Stimulated activated effector memory CD8-positive, alpha-beta T cell treated with anti-CD3 and anti-CD28 coated beads, Interleukin-12 subunit alpha, Interleukin-12 subunit beta, amount 100 ng/mL, for 72 hours (primary cell): ENCODE data around the gene FNDC8.

Source experiments
- ATAC-seq: fragments of 150-1000 bp; cut with Tn5 transposase; 2 replicates; pipeline ENCODE4 v1.10.0; 2021
- DNase-seq, 2 donors: peaks; one replicate each; pipeline ENCODE4 v3.0.0; 2021 to 2022; ENCODE audit warnings: low spot score in 2 of 2
- H3K27ac Mint-ChIP-seq: one replicate; pipeline ENCODE4 v1.8.0; 2022; ENCODE audit warnings: mild to moderate bottlenecking, mixed read lengths
- H3K36me3 Mint-ChIP-seq: one replicate; pipeline ENCODE4 v1.8.0; 2022; ENCODE audit warnings: mild to moderate bottlenecking, mixed read lengths
- H3K4me1 Mint-ChIP-seq: one replicate; pipeline ENCODE4 v1.8.0; 2022; ENCODE audit warnings: mixed read lengths
- H3K4me3 Mint-ChIP-seq: one replicate; pipeline ENCODE4 v1.8.0; 2022; ENCODE audit warnings: mild to moderate bottlenecking, mixed read lengths
- H3K9me3 Mint-ChIP-seq: one replicate; pipeline ENCODE4 v1.8.0; 2022; ENCODE audit warnings: mixed read lengths

Gene FNDC8

GRCh38 chr17:35121315-35121714 is at the start of gene FNDC8:
TSS of gene FNDC8 (plus strand) at chr17:35121615. CDS start at chr17:35121694, 79 bp downstream.
- Mint-ChIP-seq H3K4me3 (no peak within 1 kb of the TSS), H3K9me3 (no peaks in the 10 kb centered on the region), H3K27ac (peak within 1 kb of the TSS; percentile 69), H3K36me3 (peaks cover 9% of the 10 kb centered on the region), H3K4me1 (peaks cover 32% of the 10 kb centered on the region)
- no peak for ATAC-seq
- no peak for DNase-seq

- Mint-ChIP-seq H3K4me1 (peaks cover 58% of the 10 kb centered on the region), H3K36me3 (peaks cover 18% of the 10 kb centered on the region), H3K4me3 (peak overlapping the region; percentile 14), H3K27ac (peak overlapping the region; percentile 43), H3K9me3 (no peaks in the 10 kb centered on the region)
- peak; percentile 86 for ATAC-seq
- DNase-seq: no peak
Measured at GRCh38 chr17:35073183-35073790, 48.1 kb upstream of the FNDC8 start.

GRCh38 chr17:35073991-35074627 is 47.3 kb upstream of the FNDC8 start:
- DNase-seq (no peak), ATAC-seq (peak; percentile 64)
- peak overlapping the region; percentile 43 for H3K27ac Mint-ChIP-seq
- peak overlapping the region; percentile 14 for H3K4me3 Mint-ChIP-seq
- no peaks in the 10 kb centered on the region for H3K9me3 Mint-ChIP-seq
- H3K4me1 Mint-ChIP-seq: peaks cover 50% of the 10 kb centered on the region
- H3K36me3 Mint-ChIP-seq: peaks cover 18% of the 10 kb centered on the region

GRCh38 chr17:35074711-35075707 is 46.4 kb upstream of the FNDC8 start:
- Mint-ChIP-seq H3K27ac (no peak overlapping the region), H3K9me3 (no peaks in the 10 kb centered on the region), H3K4me1 (peaks cover 50% of the 10 kb centered on the region), H3K4me3 (peak overlapping the region; percentile 14), H3K36me3 (peaks cover 15% of the 10 kb centered on the region)
- DNase-seq: no peak
- no peak for ATAC-seq

GRCh38 chr17:35076874-35077273 is 44.5 kb upstream of the FNDC8 start:
- Mint-ChIP-seq H3K9me3 (no peaks in the 10 kb centered on the region), H3K36me3 (no peaks in the 10 kb centered on the region), H3K4me3 (no peak overlapping the region), H3K27ac (no peak overlapping the region), H3K4me1 (peaks cover 62% of the 10 kb centered on the region)
- DNase-seq (no peak), ATAC-seq (no peak)

GRCh38 chr17:35079547-35080423 is 41.6 kb upstream of the FNDC8 start:
- Mint-ChIP-seq H3K4me1 (peaks cover 54% of the 10 kb centered on the region), H3K27ac (peak overlapping the region; percentile 87), H3K4me3 (peak overlapping the region; percentile 58), H3K9me3 (no peaks in the 10 kb centered on the region), H3K36me3 (peaks cover 6% of the 10 kb centered on the region)
- DNase-seq (no peak), ATAC-seq (no peak)

GRCh38 chr17:35080536-35080935 is 40.9 kb upstream of the FNDC8 start:
- peak overlapping the region; percentile 87 for H3K27ac Mint-ChIP-seq
- no peaks in the 10 kb centered on the region for H3K9me3 Mint-ChIP-seq
- ATAC-seq (peak; percentile 71), DNase-seq (no peak)
- H3K36me3 Mint-ChIP-seq: peaks cover 8% of the 10 kb centered on the region
- peaks cover 54% of the 10 kb centered on the region for H3K4me1 Mint-ChIP-seq
- peak overlapping the region; percentile 58 for H3K4me3 Mint-ChIP-seq

GRCh38 chr17:35081638-35082037 is 39.8 kb upstream of the FNDC8 start:
- ATAC-seq: no peak
- H3K27ac Mint-ChIP-seq: peak overlapping the region; percentile 91
- H3K4me3 Mint-ChIP-seq: peak overlapping the region; percentile 59
- no peak for DNase-seq
- no peaks in the 10 kb centered on the region for H3K9me3 Mint-ChIP-seq
- H3K36me3 Mint-ChIP-seq: peaks cover 11% of the 10 kb centered on the region
- H3K4me1 Mint-ChIP-seq: peaks cover 61% of the 10 kb centered on the region

- Mint-ChIP-seq H3K4me1 (peaks cover 66% of the 10 kb centered on the region), H3K27ac (peak overlapping the region; percentile 91), H3K4me3 (peak overlapping the region; percentile 59), H3K36me3 (peaks cover 11% of the 10 kb centered on the region), H3K9me3 (no peaks in the 10 kb centered on the region)
- peak; percentile 85 for ATAC-seq
- no peak for DNase-seq
Measured at GRCh38 chr17:35082073-35082657, 39.2 kb upstream of the FNDC8 start.

GRCh38 chr17:35083071-35083470 is 38.3 kb upstream of the FNDC8 start:
- H3K36me3 Mint-ChIP-seq: peaks cover 18% of the 10 kb centered on the region
- peak overlapping the region; percentile 74 for H3K27ac Mint-ChIP-seq
- peaks cover 69% of the 10 kb centered on the region for H3K4me1 Mint-ChIP-seq
- H3K4me3 Mint-ChIP-seq: peak overlapping the region; percentile 59
- no peak for ATAC-seq
- no peaks in the 10 kb centered on the region for H3K9me3 Mint-ChIP-seq
- DNase-seq: no peak

- Mint-ChIP-seq H3K9me3 (no peaks in the 10 kb centered on the region), H3K27ac (peak overlapping the region; percentile 48), H3K36me3 (peaks cover 23% of the 10 kb centered on the region), H3K4me3 (peak overlapping the region; percentile 95), H3K4me1 (peaks cover 67% of the 10 kb centered on the region)
- ATAC-seq (no peak), DNase-seq (no peak)
Measured at GRCh38 chr17:35084987-35085386, 36.4 kb upstream of the FNDC8 start.

- Mint-ChIP-seq H3K36me3 (peaks cover 23% of the 10 kb centered on the region), H3K9me3 (no peaks in the 10 kb centered on the region), H3K4me1 (peaks cover 60% of the 10 kb centered on the region), H3K4me3 (peak overlapping the region; percentile 95), H3K27ac (no peak overlapping the region)
- ATAC-seq (no peak), DNase-seq (no peak)
Measured at GRCh38 chr17:35086164-35086563, 35.3 kb upstream of the FNDC8 start.

GRCh38 chr17:35086931-35087573 is 34.4 kb upstream of the FNDC8 start:
- Mint-ChIP-seq H3K9me3 (no peaks in the 10 kb centered on the region), H3K4me1 (peaks cover 60% of the 10 kb centered on the region), H3K36me3 (peaks cover 23% of the 10 kb centered on the region), H3K27ac (peak overlapping the region; percentile 95), H3K4me3 (peak overlapping the region; percentile 95)
- DNase-seq (no peak), ATAC-seq (no peak)
